GM19324 (cell line): ENCODE results near the gene RAB11FIP4.

ENCODE experiments used
- ATAC-seq: cut with Tn5 transposase; IDR thresholded peaks from one replicate; pipeline ENCODE4 v1.9.1; 2021; ENCODE audit warnings: mild to moderate bottlenecking, moderate library complexity; ENCODE audit not compliant: unreplicated experiment, low FRiP score

Gene RAB11FIP4

DNA sequence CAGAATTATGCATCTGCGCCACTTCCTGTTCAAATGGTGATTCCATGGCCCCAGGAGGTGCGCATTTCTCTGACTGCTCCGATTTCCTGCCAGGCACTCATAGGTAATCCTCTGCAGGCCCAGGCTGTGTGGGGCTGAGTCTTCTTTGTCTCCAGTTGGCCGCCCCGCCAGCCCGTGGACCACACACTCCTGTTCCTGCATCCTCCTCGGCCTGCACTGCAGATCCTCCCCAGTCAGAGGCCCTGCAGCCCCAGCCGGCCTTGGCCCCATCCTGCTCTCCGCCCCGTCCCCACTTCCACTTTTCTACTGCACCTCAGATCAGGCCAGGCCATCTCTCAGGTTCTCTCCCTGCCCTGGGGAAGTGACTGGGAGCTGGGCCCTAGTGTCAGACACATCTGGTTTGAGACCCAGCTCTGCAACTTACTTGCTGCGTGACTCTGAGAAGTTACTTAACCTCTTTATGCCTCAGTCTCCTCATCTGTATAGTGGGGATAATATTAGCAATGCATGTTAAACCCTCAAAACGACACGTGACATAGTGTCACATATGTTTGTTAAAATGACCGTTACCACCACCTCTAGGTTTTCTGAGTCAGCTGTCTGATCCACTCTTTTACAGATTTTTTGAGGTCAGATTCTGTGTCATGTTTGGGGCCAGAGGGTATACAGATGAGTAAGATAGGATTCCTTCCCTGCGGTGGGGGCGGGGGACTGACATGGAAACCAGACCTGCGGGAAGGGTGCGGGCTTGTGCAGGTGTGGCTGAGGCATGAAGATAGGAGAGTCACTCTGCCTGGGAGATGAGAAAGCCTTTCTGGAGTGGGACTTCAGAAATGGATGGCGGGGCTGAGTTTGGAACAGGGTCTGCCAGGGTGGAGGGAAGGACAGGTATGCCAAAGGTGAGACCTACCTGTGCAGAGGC lies 12.8 kb downstream of the RAB11FIP4 start:
- ATAC-seq: no peak

DNA sequence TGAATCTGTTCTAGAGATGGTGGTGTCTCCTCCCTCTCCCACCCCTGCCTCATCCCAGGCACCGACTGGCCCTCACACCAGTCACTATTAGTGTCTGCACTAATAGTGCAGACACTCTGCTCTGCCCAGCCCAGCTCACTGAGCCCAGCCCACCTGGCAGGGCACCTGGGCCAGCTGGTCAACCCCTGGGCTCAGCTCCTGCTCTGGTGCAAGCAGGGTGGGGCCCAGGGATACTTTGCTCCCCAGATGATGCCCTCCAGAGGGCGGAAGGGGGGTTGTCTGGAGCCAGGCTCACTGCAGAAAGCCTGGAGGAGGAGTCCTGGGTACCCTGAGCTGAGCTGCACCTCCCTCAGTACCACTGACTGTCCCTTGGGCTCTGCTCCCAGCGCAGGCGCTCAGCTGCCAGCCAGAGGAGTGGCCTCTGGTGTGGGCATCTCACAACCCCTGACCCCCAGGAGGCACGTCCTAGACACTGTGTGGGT lies 14.5 kb downstream of the RAB11FIP4 start:
- ATAC-seq: no peak

GRCh38 chr17:31408586-31408985 lies 17.1 kb downstream of the RAB11FIP4 start:
- ATAC-seq: no peak

GRCh38 chr17:31411707-31412285 lies 20.3 kb downstream of the RAB11FIP4 start:
- ATAC-seq: no peak

- no peak for ATAC-seq
Measured at GRCh38 chr17:31412511-31412910, 21.0 kb downstream of the RAB11FIP4 start.

- no peak for ATAC-seq
Measured at GRCh38 chr17:31413081-31413799, 21.8 kb downstream of the RAB11FIP4 start.

- no peak for ATAC-seq
Measured at GRCh38 chr17:31413874-31414549, 22.5 kb downstream of the RAB11FIP4 start.

- no peak for ATAC-seq
Measured at GRCh38 chr17:31414550-31414918, 23.1 kb downstream of the RAB11FIP4 start.

DNA sequence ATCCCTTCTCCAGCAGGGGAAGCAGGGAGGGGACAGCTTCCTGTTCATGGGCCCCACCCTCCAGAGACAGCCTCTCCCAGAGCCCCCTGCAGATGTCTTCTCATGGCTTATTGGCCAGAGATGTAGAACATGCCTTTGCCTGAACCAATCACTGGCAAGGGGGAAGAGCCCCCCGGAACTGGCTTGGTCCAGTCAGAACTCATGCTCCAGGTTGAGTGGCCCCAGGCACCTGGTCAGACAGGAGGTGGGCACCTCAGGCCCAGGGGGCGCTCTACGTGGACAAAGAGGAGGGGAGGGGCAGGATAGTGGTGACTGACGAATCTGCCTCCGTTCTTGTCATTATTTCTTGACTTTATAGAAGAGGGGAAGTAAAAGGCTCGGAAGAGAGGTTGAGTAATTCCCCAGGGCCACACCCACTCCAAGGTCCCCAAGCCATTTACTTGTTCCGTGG lies 23.6 kb downstream of the RAB11FIP4 start:
- no peak for ATAC-seq

DNA sequence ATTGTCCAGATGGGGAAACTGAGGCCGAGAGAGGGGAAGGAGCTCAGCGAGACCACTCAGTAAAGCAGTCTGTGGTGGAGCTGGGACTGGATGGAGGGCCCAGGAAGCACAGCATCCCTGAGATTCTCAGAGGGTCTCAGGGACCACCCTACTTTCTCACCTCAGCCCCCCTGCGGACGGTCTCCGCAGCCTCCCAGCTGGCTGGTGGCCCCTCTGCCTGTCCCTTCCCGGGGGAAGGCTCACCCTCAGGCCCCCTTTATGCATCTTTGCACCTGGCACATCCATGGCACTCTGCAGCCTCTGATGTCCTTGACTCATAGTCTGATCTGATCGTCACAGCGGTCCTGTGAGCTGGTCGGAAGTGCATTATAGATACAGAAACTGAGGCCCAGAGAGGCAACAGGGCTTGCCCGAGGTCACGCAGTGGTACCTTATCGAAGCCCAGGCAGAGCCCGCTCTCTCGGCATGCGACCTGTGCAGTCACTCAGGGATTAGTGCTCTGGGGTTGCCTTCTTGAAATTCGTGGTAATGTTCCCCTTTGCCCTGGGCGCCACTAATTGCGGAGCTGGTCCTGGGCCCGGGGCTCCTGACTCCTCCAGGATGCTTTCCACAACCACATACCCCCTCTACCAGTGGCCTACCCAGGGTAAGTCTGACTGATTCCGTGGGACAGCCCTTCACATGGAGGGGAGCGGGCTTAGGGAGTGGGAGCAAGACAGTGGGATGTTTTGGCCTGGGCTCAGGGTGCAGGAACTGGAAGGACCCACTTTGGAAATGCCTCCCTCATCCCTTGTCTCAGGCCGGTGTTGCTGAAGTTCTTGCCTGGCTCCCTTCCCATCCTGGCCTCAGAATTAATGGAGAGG lies 24.4 kb downstream of the RAB11FIP4 start:
- no peak for ATAC-seq

DNA sequence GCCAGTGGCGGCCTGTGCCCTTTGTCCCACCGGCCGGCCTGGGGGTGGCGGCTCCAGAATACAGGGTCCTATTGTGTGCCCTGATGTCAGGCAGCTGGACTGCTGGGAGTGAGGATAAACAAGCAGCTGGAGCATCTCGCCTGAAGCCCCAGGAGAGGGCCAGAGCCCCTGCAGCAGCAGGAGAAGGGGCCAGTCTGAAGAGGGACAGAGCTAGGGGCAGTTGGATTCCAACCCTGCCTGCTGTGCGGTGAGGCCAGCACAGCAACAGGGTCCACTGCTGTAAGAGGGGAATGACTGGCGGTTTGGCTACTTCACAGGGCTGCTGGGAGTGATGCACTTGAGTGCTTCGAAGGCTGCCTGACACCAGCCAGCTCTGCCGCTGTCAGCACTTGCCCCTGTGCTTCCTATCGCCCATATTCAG lies 25.0 kb downstream of the RAB11FIP4 start:
- ATAC-seq: no peak

- ATAC-seq: no peak
Measured at GRCh38 chr17:31417051-31417792, 25.7 kb downstream of the RAB11FIP4 start.

GRCh38 chr17:31418773-31419350 lies 27.4 kb downstream of the RAB11FIP4 start:
- no peak for ATAC-seq

GRCh38 chr17:31422443-31422842 lies 31.0 kb downstream of the RAB11FIP4 start:
- ATAC-seq: no peak

- ATAC-seq: no peak
Measured at GRCh38 chr17:31424944-31425281, 33.4 kb downstream of the RAB11FIP4 start.

GRCh38 chr17:31425282-31426040 lies 34.0 kb downstream of the RAB11FIP4 start:
- ATAC-seq: no peak

DNA sequence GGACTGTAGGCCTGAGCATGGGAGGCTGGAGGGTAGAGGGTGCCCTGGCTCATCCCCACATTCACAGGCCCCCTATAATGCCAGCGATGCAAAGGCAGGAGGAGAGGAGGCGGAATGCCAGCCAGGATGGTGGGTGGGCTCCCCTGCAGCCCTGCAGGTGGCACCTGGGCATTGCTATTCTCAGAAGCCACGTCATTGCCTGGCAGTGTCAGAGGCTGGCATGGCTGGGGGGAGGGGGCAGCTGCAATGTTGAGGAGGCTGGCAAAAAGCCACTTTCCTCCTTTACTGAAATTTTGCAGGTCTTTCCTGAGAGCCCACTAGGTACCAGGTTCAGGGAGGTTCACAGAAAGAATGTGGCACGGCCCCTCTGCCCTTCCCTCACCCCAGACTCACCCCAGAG lies 36.2 kb downstream of the RAB11FIP4 start:
- ATAC-seq: no peak

- ATAC-seq: no peak
Measured at GRCh38 chr17:31428111-31428510, 36.6 kb downstream of the RAB11FIP4 start.
